CD4-positive, alpha-beta T cell treated with Interleukin-1 beta for 1 hour (primary cell): ENCODE measurements around the gene TENT5C.

ENCODE experiments used
- DNase-seq, 2 donors: peaks; one replicate each; pipeline ENCODE4 v3.0.0-alpha.2; 2020 to 2022

TENT5C gene

DNA sequence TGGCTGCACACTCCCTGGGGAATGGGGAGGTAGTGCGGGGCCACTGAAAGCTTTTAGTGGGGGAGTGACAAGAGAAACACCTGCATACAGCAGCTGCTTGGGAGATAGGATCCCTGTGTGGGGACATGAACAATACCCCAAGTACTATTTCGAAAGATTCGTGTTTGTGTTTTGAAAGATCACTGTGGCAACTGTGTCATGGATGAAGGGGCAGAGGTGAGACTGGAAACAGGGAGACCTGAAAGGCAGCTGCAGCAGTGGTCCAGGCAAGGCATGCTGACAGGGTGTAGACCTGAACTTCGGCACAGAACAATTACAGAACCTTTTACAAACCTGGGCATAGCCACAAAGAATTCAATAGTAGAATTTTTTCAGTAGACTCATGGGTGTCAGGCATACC, 32.9 kb downstream of the TENT5C start:
- DNase-seq = no peak

DNA sequence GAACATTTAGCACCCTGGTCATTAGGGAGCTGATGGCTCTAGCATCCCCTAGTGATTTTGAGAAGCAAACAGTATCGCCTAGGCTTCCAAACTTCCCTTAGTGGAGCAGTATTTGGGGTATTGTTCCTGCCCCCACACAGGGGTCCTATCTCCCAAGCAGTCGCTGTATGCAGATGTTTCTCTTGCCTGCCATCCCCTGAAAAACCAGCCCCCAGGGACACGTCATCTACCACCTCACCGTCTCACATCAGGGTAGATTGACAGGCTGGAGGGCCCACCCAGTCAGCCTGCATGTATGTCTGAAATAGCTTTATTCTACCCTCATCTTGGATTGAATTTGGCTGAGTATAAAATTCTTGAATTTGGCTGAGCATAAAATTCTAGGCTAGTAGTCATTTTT, 33.9 kb downstream of the TENT5C start:
- no peak for DNase-seq

DNA sequence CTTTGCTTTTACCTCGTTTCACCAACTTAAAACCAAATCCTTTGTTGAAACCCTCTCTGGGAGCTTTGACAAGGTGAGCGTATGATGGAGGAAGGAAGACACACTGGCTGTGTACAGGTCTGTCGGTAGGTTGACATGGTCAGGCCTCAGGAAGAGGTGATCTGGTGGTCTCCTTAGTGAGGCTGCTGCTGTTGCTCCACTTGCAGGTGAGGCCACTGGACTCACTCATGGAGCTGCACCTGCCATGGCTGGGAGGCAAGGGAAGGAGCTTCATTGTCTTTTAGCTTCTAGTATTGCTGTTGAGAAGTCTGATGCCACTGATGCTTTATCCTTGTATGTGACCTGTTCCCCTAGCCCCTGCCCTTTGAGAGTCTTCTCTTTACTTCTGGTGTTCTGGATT, 35.7 kb downstream of the TENT5C start:
- no peak for DNase-seq

- no peak for DNase-seq
Observed at GRCh38 chr1:117642963-117643362, 37.1 kb downstream of the TENT5C start.

- DNase-seq = no peak
Observed at GRCh38 chr1:117643601-117644000, 37.8 kb downstream of the TENT5C start.

DNA sequence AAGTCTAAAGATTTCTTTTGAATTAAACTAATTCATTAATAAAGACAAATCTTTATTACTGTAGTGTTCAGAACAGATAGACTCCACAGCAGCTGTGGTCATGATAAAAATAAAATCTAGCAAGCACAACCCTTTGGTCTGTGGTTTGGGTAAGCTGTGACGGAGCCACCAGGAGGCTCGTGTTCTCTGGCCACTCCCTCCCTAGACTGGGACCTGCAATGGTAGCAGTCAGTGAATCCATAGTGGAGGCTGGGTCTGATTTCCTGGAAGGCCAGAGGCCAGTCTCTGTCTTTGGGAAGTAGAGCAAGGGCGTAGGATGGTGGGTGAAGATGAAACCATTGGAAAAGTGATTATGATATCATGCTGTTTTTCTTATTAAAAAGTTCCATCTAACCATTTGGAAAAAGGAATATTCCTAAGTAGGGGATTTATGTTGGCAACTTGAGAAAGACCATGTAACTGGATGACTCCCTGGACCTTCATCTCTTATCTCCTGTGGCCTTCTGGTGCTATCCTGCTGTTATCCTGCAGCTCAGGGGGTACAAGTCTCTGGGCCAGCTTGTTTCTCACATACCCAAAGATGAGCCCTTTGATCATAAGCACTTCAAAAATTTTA, 39.0 kb downstream of the TENT5C start:
- peak in 1 of 2 donors; percentile 45 for DNase-seq

DNA sequence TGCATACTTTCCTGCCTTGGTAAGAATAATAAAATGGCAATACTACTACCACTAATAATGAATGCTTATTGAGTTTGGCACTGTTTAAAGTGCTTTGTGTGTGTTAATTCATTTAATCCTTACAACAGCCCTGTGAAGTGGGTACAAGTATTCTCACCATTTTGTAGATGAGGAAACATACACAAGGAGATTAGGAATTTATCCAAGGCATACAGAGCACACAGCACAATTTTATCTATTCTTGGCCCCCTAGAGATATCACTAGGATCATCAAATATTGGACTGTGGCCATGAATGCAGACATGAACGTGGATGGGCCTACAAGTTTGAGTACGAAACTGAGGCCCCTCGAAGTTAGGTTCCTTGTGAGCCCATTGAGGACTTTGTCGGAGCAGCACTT, 39.5 kb downstream of the TENT5C start:
- DNase-seq = no peak

DNA sequence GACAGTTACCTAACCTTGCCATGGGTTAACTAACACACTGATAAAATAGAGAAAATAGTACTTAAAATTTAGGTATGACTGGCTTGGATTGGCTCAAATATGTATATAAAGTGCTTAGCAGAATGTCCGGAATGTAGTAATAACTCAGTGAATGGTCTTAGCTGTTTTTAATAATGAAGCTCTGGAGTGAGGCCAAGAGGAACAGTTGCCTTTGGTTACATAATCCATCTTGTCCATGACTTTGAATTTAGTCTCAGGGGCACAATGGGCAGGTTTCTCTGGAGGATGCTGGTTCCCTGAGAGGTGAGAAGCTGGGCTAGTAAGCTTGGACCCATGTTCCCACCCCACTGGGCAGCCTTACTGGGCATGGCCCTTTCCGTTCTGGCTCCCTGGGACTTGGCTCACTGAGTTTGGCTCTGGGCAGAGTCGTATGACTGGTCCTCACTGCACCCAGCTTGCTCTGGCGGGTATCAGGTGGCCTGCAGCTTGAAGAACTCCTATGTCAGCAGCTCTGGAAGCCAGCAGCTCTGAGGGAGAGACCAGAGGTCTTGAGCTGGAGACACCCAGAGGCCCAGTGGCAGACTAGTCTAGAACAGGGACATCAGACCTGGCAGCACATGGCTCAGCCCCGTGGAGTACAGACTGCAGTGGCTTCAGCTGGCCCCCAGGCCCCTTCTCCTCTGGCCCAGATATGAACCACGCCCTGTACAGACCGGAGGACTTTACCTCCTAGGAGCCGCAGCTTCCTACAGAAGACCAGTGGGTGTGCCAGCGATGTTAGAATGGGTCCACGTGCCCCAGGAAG, 40.4 kb downstream of the TENT5C start:
- no peak for DNase-seq

- no peak for DNase-seq
Observed at GRCh38 chr1:117646956-117647355, 41.1 kb downstream of the TENT5C start.

- no peak for DNase-seq
Observed at GRCh38 chr1:117648015-117648414, 42.2 kb downstream of the TENT5C start.

DNA sequence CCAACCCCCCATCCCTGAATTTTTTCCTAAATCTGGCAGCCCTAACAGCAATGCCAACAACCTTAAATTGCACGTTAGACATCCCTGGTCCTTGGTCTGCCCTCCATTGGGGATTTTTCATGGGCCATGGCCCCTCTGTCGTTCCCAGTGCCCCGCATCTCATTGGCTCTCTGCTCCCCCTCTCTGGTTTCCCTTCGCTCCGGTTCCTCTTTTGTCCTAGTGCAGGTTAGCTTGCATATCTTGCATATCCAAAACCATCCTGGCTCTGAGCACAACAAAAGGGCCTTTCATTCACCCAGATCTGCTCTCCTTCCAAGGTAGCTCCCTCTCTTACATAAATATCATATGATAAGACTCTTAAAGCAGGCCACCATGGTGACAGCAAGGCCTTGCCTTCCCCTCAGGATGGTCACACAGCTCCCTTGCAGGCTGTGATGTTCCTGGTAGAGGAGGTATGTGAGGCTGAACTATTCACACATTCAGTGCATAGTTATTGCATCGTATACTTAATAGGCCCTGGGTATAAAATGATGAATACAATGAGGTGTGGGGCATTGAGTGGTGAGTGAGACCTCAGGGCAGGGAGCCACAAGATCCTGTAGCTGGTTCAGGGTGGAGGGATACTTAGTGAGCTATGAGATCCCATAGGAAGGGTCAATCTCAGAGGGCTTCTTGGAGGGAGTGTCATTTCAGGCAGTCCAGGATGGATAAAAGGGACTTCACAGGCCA, 45.2 kb downstream of the TENT5C start:
- DNase-seq = no peak

DNA sequence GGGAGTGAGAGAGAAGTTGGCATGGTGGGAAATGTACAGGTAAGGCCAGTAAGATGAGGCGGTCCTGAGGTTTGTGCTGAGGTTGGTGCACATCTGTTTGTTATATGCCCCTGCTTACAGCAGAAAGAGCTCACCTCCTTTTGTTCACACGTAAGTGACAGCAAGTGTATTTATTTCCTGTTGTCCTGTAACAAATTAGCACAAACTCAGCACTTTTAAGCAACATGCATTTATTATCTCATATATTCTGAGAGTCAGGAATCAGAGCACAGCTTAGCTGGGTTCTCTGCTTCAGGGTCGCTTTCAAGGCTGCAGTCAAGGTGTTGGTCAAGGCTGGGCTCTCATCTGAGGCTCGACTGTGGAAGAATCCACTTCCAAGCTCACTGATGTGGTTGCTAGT, 45.8 kb downstream of the TENT5C start:
- DNase-seq = no peak

- DNase-seq = no peak
Observed at GRCh38 chr1:117652421-117652820, 46.6 kb downstream of the TENT5C start.

- no peak for DNase-seq
Observed at GRCh38 chr1:117653195-117653594, 47.3 kb downstream of the TENT5C start.

DNA sequence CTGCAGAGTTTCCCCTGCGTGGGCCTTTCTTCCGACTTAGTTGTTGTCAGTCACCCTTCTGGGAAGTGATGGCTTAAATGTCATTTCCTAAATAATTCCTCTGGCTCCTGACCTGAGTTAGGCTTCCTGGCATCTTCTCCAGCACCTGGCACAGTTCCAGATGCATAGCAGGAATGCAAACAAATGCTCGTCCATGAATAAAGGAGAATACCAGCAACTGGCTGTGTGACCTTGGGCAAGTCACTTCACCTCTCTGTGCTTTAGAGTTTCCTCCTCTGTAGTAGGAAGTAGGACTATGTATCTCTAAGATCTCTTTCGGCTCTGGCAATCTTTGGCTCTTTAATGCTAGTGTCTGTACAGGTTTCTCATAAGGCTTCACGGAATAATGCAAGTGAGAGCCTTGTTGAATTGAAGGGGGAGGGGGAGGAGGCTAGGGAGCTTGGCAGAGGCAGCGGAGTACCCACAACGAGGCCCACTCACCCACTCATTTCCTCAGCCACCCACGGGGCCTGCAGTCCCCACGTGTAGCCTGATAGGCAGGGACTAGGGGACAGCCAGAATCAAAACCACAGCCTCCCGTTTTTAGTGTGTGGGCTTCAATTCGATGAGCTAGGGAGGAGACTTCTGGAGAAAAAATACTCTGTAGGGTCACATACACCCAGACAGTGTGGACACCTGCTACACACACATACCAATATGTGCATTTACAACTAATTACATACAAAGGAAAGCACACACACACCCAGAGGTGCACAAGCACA, 48.1 kb downstream of the TENT5C start:
- no peak for DNase-seq

DNA sequence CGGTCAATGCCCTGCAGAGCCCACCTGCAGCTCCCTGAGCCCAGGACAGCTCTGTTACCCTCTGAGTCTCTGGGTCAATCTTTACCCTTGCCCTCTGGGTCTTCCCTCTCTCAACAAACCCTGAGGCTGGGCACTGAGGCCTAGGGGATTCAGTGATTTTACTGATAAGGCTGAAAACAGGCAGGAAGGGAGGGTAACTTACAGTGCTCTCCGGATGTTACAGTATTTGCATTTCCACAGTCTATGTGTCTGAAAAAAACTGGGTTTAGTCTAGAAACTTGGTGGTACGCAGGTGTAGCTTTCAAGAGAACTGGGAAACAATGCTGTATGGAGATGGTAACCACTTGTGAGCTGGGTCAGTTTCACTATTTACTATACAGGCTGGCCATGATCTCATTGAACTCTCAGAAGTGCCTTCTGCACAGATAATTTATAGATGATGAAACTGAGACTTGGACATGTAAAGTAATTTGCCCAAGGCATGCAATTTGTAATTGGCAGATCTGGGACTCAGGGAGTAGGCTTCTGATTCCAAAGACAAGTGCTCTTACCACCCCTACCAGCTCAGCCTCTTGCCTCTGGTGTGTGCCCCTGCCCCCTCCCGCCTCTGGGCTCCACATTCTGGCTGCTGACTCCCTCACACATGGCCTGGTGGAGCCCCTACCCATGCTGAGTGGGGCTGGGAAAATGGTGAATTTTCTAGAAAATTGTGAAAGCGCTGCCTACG, 48.8 kb downstream of the TENT5C start:
- DNase-seq = no peak

- no peak for DNase-seq
Observed at GRCh38 chr1:117655220-117655577, 49.4 kb downstream of the TENT5C start.

DNA sequence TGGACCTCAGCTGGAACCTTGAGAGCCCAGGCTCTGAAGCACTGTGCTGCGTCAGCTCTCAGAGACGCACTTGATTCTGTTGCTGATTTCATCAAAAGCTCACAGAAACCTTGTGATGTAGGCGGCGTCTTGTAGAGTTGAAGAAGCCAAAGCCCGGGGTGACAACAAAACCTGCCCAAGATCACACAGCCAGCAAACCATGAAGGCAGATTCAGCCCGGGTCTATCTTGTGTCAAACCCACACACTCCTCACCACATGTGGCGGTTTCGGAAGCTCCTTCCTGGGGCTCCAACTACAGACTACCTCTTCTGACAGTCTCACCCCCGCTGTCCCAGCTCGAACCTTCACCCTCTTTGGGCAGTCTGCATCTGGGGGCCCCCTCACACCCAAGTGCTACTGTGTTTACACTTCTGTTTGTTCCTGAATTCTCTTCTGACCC, 50.4 kb downstream of the TENT5C start:
- peak; percentile 82 for DNase-seq

DNA sequence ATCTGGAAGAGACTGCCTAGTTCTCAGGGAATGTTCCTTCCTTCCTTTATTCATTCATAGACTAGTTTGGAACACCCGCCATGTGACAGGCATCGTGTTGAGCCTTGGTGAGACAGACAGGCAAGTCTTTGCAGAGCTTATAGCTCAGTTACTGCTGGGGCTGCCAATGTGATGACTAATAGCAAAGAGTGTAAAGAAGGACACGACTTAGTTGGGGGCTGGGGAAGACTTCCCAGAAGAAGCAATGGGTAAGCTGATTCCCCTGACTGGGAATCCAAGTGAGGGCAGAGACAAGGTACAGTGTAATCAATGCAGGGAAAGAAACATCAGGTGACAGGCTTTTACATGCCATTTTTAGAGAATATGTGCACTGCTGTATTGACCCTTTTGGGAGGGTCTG, 51.2 kb downstream of the TENT5C start:
- DNase-seq = no peak

DNA sequence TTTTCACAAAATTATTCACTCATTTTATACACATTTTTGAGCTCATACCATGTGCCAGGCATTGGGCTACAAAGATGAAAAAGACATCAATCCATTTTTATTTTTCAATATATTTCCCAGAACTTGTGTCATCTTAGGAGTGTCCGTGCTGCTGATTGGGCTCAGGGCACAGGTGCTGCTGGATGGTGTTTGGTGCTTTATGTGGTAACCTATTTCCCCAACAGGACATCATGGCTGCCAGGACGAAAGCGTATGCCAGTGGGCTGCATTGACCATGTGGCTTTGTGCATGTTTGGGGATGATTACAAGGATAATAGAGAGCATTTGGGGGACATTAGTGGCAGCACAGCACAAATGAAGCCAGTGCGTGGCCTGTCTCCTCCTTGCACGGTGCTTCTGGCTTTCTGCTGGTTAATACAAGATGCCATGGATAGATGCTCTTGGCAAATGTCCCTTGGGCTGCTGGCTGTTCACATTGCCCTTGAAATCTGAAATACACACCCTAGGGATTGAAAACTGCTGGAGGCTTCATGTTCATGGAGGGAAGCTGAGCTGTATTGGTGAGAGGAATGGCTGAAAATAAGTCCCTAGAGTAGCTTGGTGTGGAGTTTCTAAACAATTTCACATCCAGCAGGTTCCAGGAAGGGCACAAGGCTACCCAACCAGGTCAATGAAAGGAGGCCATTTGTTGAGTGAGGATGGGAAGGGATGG, 52.3 kb downstream of the TENT5C start:
- DNase-seq = no peak

DNA sequence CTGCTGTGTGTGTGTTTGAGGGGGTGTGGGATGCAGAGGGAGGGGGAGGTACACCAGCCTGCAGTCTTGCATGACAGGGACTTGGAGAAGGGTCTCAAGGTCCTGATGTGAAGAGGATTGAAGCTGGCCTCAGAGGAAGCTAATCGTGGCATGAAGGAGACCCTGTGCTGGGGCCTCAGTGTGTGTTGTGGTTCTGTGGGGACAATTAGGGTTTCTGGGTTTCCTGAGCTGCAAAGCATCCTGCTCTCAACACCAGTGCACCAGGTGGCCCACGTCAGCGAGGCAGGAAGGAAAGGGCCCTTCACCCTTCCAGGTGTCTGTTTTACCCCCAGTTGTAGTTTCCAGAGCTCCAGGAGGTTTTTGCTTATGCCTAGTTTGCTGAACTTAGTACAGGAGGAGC, 52.8 kb downstream of the TENT5C start:
- peak; percentile 75 for DNase-seq
